Effector CD8-positive, alpha-beta T cell (primary cell): Measurements from ENCODE around the gene KSR2.

Source experiments
- DNase-seq: peaks from one replicate; lab custom pipeline; 2025; lab: John Stamatoyannopoulos, UW

Gene KSR2

GRCh38 chr12:117689857-117690256 lies 278.9 kb downstream of the KSR2 start:
- DNase-seq, result no peak

- DNase-seq, result no peak
Measured at GRCh38 chr12:117688446-117688845, 280.3 kb downstream of the KSR2 start.

DNA sequence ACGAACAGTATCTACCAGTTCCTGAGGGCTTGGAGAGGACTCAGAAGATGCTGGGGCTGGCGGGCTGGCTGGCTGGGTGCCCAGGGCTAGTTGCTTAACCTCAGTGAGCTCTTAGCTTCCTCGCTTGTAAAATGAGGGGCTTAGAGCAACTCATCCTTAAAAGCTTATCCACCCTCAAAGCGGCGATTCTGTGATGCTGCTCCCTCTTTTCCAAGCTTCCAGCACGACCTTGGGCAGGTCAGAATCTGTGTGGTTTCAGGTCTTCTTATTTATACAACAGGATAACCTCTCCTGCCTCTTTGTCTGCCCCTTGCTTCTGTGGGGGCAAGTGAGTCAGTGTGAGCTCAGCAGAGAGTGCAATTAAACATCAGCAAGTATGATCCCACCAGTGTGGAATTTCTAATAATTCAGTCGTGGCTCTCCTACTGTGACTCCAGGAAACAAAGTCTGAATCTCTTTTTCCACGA lies 281.8 kb downstream of the KSR2 start:
- no peak for DNase-seq

- no peak for DNase-seq
Measured at GRCh38 chr12:117686210-117686609, 282.6 kb downstream of the KSR2 start.

DNA sequence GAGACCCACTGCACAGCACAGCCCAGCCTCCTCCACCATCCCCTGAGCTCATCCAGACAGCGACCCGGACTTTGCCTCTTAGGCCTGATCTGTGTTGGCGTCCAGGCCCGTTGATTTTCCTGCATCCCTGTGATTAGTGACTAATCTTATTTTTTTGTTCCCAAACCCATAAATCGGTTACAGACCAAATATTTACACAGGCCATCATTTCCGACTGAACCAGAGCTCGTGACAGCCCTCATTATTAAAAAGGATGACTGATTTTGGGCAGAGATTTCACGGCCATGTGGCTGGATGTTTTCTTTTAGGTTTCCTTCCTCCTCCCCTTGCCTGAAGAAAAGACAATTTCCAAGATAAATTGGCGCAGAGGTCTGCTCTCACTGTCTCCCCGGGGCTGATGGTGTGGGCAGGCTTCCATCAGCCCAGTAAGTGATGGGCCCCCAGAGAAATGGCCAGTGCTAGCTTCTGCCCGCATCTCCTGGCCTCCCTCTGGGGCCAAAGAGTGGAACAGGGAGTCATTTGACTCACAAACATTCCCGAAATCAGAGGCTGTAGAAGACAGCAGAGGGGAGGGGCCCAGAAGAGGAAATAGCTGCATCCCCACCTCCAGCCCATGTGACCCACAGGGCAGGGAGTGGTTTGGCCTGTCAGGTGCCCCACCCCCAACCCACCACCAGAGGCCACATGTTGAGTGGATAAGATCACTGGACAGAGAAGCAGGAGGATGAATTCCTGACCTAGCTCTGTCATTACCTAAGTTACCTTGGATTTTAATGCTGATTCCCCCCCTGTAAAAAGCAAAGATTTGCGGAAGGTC lies 283.5 kb downstream of the KSR2 start:
- DNase-seq, result no peak

DNA sequence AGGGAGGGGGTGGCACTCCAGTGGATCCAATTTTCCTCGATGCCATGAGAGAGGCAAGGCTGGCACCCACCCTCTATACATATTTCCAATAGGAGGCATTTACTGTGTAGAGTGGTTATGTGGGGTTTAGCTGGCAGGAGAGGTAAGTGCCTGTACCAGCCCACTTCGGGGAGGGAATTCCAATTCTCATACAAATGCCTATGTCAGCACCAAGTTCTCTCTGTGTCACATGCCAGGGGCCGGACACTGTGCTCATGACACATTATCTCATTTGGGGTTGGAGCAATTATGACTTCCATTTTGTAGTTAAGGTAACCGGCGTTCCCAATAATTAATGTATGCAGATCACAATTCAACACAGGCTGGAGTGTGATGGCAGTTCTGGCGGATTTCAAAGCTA lies 284.3 kb downstream of the KSR2 start:
- no peak for DNase-seq

GRCh38 chr12:117680312-117680711 lies 288.5 kb downstream of the KSR2 start:
- no peak for DNase-seq

GRCh38 chr12:117679776-117680175 lies 289.0 kb downstream of the KSR2 start:
- no peak for DNase-seq

DNA sequence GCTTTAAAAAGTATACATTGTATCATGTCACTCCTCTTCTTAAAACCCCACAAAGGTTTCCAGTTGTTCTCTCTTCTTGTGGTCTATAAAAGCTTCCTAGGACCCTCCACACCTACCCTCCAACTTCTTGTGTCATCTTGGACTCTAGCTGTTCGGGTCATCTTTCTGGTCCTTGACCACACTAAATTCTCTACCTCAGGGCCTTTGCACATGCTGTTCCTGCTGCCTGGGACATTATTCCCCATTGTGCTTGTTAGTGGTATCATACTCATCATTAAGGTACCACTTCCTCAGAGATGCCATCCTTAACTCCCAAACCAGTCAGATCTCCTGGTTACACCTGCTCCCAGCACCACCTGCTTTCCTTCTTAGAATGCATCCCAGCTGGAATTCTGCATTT lies 294.0 kb downstream of the KSR2 start:
- DNase-seq, result no peak

GRCh38 chr12:117674313-117674712 lies 294.5 kb downstream of the KSR2 start:
- no peak for DNase-seq

- no peak for DNase-seq
Measured at GRCh38 chr12:117671734-117672133, 297.1 kb downstream of the KSR2 start.

DNA sequence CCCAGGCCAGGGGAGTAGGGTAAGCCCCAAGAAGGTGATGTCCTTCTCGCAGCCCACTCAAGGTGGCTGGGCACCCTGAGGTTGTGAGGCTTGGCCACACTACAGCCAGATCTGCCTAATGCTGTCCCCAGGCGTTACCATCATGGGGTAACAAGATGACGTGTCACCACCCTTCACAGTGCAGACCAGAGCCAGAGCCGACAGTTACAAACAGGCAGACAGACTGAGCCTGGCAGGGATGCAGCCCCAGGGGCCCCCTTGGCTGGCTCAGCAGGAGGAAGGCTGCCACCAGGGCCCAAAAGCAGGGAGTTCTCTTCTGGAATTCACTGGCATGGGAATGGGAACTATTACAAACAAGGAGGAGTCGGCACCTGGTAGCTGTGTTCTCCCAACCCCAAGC lies 304.6 kb downstream of the KSR2 start:
- DNase-seq, result no peak

- no peak for DNase-seq
Measured at GRCh38 chr12:117662620-117663395, 306.0 kb downstream of the KSR2 start.

GRCh38 chr12:117662220-117662619 lies 306.6 kb downstream of the KSR2 start:
- DNase-seq, result no peak

DNA sequence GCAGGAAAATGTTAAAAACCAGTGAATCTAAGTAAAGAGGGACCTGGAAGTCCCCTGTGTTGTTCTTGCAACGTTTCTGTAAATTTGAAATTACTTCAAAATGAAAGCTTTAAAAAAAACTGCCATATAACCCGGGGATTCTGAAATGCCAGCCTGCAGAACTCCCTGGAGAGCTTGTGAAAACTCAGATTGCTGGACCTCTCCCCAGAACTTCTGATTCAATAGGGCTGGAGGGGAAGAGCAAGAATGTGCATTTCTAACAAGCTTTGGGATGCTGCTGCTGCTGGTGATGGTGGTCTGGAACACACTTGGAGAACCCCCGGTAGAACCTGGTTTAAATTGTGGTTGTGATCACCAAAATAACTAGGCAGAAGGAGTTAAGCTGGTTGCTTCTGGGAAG lies 307.3 kb downstream of the KSR2 start:
- DNase-seq, result no peak

- DNase-seq, result no peak
Measured at GRCh38 chr12:117660896-117661295, 307.9 kb downstream of the KSR2 start.

DNA sequence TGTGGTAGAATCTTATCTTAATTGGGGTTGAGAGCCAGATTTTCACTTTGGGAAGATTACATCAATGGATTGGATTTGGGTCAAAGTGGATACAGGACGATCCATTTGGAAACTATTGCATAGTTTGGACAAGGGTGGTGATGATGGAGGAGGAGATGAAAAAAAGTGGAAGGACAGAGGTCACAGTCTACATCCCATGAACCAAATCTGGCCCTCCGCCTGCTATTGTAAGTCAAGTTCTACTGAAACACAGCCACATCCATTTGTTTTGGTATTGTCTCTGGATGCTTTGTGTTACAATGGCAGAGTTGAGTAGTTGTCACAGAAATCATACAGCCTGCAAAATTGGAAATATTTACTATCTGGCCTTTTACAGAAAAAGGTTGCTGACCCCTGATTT lies 310.6 kb downstream of the KSR2 start:
- no peak for DNase-seq

GRCh38 chr12:117649796-117650195 lies 319.0 kb downstream of the KSR2 start:
- DNase-seq, result no peak

GRCh38 chr12:117646520-117646919 lies 322.3 kb downstream of the KSR2 start:
- DNase-seq, result no peak

- DNase-seq, result no peak
Measured at GRCh38 chr12:117645473-117645872, 323.3 kb downstream of the KSR2 start.

GRCh38 chr12:117643971-117644370 lies 324.8 kb downstream of the KSR2 start:
- no peak for DNase-seq

GRCh38 chr12:117641885-117642284 lies 326.9 kb downstream of the KSR2 start:
- DNase-seq, result no peak

DNA sequence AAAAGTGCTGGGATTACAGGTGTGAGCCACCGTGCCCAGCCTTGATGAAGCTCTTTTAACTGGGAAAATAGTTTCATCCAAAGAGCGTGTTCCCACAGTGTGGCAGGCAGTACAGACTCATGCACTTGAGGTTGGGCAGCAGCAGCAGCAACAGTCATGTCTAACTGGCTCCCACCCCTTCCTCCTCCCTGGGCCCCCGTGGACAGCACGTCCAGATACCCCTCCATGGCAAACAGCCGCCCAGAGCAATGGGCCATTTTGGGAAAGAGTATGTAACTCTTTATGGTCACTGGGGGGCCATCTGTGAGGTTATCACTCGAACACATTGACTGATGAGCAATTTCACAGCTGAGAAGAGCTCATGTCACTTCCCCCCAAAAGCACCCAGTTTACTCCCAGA lies 328.3 kb downstream of the KSR2 start:
- DNase-seq, result no peak
